ENCODE data around the gene SLC35E3. TPM values are rescaled to one million over a fixed set of nuclear protein-coding genes. Genes with fewer than 3 reads are reported as not detected.

The SLC35E3 gene
- total and polyA plus RNA-seq, 2 of the 13 experiments (the other 11 are each of a cell fraction or from before 2014, with no cell fraction given), result 13.0 to 22.1 TPM

DNA sequence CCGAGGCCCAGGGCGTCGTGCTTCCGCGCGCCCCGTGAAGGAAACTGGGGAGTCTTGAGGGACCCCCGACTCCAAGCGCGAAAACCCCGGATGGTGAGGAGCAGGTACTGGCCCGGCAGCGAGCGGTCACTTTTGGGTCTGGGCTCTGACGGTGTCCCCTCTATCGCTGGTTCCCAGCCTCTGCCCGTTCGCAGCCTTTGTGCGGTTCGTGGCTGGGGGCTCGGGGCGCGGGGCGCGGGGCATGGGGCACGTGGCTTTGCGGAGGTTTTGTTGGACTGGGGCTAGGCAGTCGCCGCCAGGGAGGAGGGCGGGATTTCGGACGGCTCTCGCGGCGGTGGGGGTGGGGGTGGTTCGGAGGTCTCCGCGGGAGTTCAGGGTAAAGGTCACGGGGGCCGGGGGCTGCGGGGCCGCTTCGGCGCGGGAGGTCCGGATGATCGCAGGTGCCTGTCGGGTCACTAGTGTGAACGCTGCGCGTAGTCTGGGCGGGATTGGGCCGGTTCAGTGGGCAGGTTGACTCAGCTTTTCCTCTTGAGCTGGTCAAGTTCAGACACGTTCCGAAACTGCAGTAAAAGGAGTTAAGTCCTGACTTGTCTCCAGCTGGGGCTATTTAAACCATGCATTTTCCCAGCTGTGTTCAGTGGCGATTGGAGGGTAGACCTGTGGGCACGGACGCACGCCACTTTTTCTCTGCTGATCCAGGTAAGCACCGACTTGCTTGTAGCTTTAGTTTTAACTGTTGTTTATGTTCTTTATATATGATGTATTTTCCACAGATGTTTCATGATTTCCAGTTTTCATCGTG, 62.6 kb downstream of the SLC35E3 start (continued):
- TF ChIP-seq ZNF609 (CRISPR knock-in tag; IDR thresholded peaks at IDR 0.05; ENCODE audit: borderline replicate concordance), result peak; percentile 79; the same call in 1 of the 2 replicates
- peak; percentile 65; the same call in 1 of the 2 replicates for TF ChIP-seq E2F1 (CRISPR knock-in tag; IDR thresholded peaks at IDR 0.05)
- peak; percentile 30; the same call in 1 of the 2 replicates for TF ChIP-seq ZGPAT (CRISPR knock-in tag; IDR thresholded peaks at IDR 0.05)
- TF ChIP-seq ZNF33A (CRISPR knock-in tag; IDR thresholded peaks at IDR 0.05; ENCODE audit: borderline replicate concordance), result no peak
- no peak for TF ChIP-seq ZNF619 (CRISPR knock-in tag; IDR thresholded peaks at IDR 0.05)
- TF ChIP-seq, protein P1, sequence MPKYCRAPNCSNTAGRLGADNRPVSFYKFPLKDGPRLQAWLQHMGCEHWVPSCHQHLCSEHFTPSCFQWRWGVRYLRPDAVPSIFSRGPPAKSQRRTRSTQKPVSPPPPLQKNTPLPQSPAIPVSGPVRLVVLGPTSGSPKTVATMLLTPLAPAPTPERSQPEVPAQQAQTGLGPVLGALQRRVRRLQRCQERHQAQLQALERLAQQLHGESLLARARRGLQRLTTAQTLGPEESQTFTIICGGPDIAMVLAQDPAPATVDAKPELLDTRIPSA (CRISPR knock-in tag; IDR thresholded peaks at IDR 0.05; ENCODE audit: borderline replicate concordance), result 0 out of 2 replicates have a peak, but pooled peaks have one; percentile 7
- TF ChIP-seq, protein P2, sequence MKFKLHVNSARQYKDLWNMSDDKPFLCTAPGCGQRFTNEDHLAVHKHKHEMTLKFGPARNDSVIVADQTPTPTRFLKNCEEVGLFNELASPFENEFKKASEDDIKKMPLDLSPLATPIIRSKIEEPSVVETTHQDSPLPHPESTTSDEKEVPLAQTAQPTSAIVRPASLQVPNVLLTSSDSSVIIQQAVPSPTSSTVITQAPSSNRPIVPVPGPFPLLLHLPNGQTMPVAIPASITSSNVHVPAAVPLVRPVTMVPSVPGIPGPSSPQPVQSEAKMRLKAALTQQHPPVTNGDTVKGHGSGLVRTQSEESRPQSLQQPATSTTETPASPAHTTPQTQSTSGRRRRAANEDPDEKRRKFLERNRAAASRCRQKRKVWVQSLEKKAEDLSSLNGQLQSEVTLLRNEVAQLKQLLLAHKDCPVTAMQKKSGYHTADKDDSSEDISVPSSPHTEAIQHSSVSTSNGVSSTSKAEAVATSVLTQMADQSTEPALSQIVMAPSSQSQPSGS (CRISPR knock-in tag; IDR thresholded peaks at IDR 0.05), result peak; percentile 35; the same call in 1 of the 2 replicates
- TF ChIP-seq HOXA9 (CRISPR knock-in tag; IDR thresholded peaks at IDR 0.05; ENCODE audit: borderline replicate concordance), result 0 out of 2 replicates have a peak, but pooled peaks have one; percentile 52
- peak; percentile 35; the same call in 1 of the 2 replicates for TF ChIP-seq ISL2 (CRISPR knock-in tag; IDR thresholded peaks at IDR 0.05)
- TF ChIP-seq, protein P3, sequence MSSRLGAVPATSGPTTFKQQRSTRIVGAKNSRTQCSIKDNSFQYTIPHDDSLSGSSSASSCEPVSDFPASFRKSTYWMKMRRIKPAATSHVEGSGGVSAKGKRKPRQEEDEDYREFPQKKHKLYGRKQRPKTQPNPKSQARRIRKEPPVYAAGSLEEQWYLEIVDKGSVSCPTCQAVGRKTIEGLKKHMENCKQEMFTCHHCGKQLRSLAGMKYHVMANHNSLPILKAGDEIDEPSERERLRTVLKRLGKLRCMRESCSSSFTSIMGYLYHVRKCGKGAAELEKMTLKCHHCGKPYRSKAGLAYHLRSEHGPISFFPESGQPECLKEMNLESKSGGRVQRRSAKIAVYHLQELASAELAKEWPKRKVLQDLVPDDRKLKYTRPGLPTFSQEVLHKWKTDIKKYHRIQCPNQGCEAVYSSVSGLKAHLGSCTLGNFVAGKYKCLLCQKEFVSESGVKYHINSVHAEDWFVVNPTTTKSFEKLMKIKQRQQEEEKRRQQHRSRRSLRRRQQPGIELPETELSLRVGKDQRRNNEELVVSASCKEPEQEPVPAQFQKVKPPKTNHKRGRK (CRISPR knock-in tag; IDR thresholded peaks at IDR 0.05), result 0 out of 2 replicates have a peak, but pooled peaks have one; percentile 57
- TF ChIP-seq ZNF737 (CRISPR knock-in tag; IDR thresholded peaks at IDR 0.05; ENCODE audit: borderline replicate concordance), result 0 out of 2 replicates have a peak, but pooled peaks have one; percentile 75
- peak; percentile 19; the same call in 1 of the 2 replicates for TF ChIP-seq NFYB (CRISPR knock-in tag; IDR thresholded peaks at IDR 0.05)
- TF ChIP-seq ZNF558 (CRISPR knock-in tag; IDR thresholded peaks at IDR 0.05; ENCODE audit: borderline replicate concordance), result 0 out of 2 replicates have a peak, but pooled peaks have one; percentile 60

Data from HepG2 (cell line).